ENCODE results near the gene SLITRK3. TPM values are rescaled to one million over a fixed set of nuclear protein-coding genes. Genes with fewer than 3 reads are reported as not detected.

SLITRK3 gene
- total and polyA plus RNA-seq, 2 donors (not counting 1 experiment from before 2014, with no cell fraction given) = not detected

- H3K4me3 Mint-ChIP-seq = no peak overlapping the region
- Histone ChIP-seq H3K9ac (ENCODE audit: low read length) (no peak overlapping the region), H3K36me3 (replicated peaks in 1 of 2; ENCODE audit: control extremely low read depth in 1 of 2, control insufficient read depth in 1 of 2, extremely low read depth in 1 of 2, insufficient read depth in 2 of 2, low read length in 1 of 2) (no peaks in the 10 kb centered on the region), H4K20me1 (ENCODE audit: control insufficient read depth, insufficient read depth, low read length, poor library complexity, severe bottlenecking) (no peaks in the 10 kb centered on the region), H3K27ac (ENCODE audit: low read length in 2 of 2) (no peak overlapping the region), H3K79me2 (ENCODE audit: control insufficient read depth, insufficient read depth, low read length) (no peaks in the 10 kb centered on the region), H2AFZ (ENCODE audit: insufficient read depth, low read depth, low read length, poor library complexity, severe bottlenecking) (no peak overlapping the region), H3K27me3 (replicated peaks in 1 of 4; ENCODE audit: control extremely low read depth in 1 of 4, control insufficient read depth in 3 of 4, insufficient read depth in 4 of 4, low read length in 3 of 4) (peaks cover 0 to 38% (median 11%) of the 10 kb centered on the region in 4 experiments), H3K4me2 (replicated peaks; ENCODE audit: low read depth, low read length, poor library complexity, severe bottlenecking) (no peak overlapping the region), H3K4me3 (ENCODE audit: control extremely low read depth in 1 of 5, extremely low read depth in 1 of 5, insufficient read depth in 1 of 5, low read depth in 2 of 5, low read length in 4 of 5) (no peak overlapping the region), H3K4me1 (ENCODE audit: control insufficient read depth in 2 of 2, insufficient read depth in 2 of 2, low read length in 2 of 2) (peaks cover 7 to 14% of the 10 kb centered on the region in 2 donors), H3K9me3 (ENCODE audit: control extremely low read depth in 1 of 3, control insufficient read depth in 2 of 3, insufficient read depth in 1 of 3, low read length in 2 of 3) (peaks cover 0 to 10% (median 1%) of the 10 kb centered on the region in 3 donors)
- no peaks in the 10 kb centered on the region for H3K9me3 Mint-ChIP-seq (ENCODE audit: insufficient read depth)
- H3K4me1 Mint-ChIP-seq = peaks cover 5% of the 10 kb centered on the region
- ChIA-PET CTCF (no interaction called here), POLR2A (no interaction called here)
- no peak for TF ChIP-seq EZH2 (IDR thresholded peaks at IDR 0.05; ENCODE audit: borderline replicate concordance, insufficient read depth, low read depth, low read length, poor library complexity, severe bottlenecking)
- no peak for TF ChIP-seq CTCF (IDR thresholded peaks at IDR 0.05)
- H3K27ac Mint-ChIP-seq = no peak overlapping the region
- no peak for ATAC-seq (ENCODE audit: low read depth)
- 11% methylated on average over 15 of the region's 18 CpGs for WGBS (ENCODE audit: insufficient coverage)
- intact Hi-C loops (cut with micrococcal nuclease) = no loop called here
- peak; percentile 2 for DNase-seq
- H3K27me3 Mint-ChIP-seq = peaks cover 55% of the 10 kb centered on the region
Observed at GRCh38 chr3:165195241-165195639, 944 bp downstream of the SLITRK3 start.

- ChIA-PET CTCF (no interaction called here), POLR2A (no interaction called here)
- no peak for DNase-seq
- peaks cover 7 to 14% of the 10 kb centered on the region in 2 donors for H3K4me1 ChIP-seq (ENCODE audit: control insufficient read depth in 2 of 2, insufficient read depth in 2 of 2, low read length in 2 of 2)
- Mint-ChIP-seq H3K4me1 (peaks cover 5% of the 10 kb centered on the region), H3K27ac (no peak overlapping the region), H3K27me3 (peaks cover 55% of the 10 kb centered on the region), H3K4me3 (no peak overlapping the region), H3K9me3 (ENCODE audit: insufficient read depth) (no peaks in the 10 kb centered on the region)
- H3K9me3 ChIP-seq (ENCODE audit: control extremely low read depth in 1 of 3, control insufficient read depth in 2 of 3, insufficient read depth in 1 of 3, low read length in 2 of 3) = peaks cover 0 to 10% (median 1%) of the 10 kb centered on the region in 3 donors
- no peak for ATAC-seq (ENCODE audit: low read depth)
- peaks cover 0 to 38% (median 11%) of the 10 kb centered on the region in 4 experiments for H3K27me3 ChIP-seq (replicated peaks in 1 of 4; ENCODE audit: control extremely low read depth in 1 of 4, control insufficient read depth in 3 of 4, insufficient read depth in 4 of 4, low read length in 3 of 4)
- H3K4me3 ChIP-seq (ENCODE audit: control extremely low read depth in 1 of 5, extremely low read depth in 1 of 5, insufficient read depth in 1 of 5, low read depth in 2 of 5, low read length in 4 of 5) = no peak overlapping the region
- H3K36me3 ChIP-seq (replicated peaks in 1 of 2; ENCODE audit: control extremely low read depth in 1 of 2, control insufficient read depth in 1 of 2, extremely low read depth in 1 of 2, insufficient read depth in 2 of 2, low read length in 1 of 2) = no peaks in the 10 kb centered on the region
- whole genome bisulfite sequencing (ENCODE audit: insufficient coverage) = 13% methylated on average over 18 of the region's 22 CpGs
- H4K20me1 ChIP-seq (ENCODE audit: control insufficient read depth, insufficient read depth, low read length, poor library complexity, severe bottlenecking) = no peaks in the 10 kb centered on the region
- H3K27ac ChIP-seq (ENCODE audit: low read length in 2 of 2) = no peak overlapping the region
- H3K79me2 ChIP-seq (ENCODE audit: control insufficient read depth, insufficient read depth, low read length) = no peaks in the 10 kb centered on the region
- no peak overlapping the region for H2AFZ ChIP-seq (ENCODE audit: insufficient read depth, low read depth, low read length, poor library complexity, severe bottlenecking)
- TF ChIP-seq CTCF (IDR thresholded peaks at IDR 0.05) (no peak), EZH2 (IDR thresholded peaks at IDR 0.05; ENCODE audit: borderline replicate concordance, insufficient read depth, low read depth, low read length, poor library complexity, severe bottlenecking) (no peak)
- H3K9ac ChIP-seq (ENCODE audit: low read length) = no peak overlapping the region
- H3K4me2 ChIP-seq (replicated peaks; ENCODE audit: low read depth, low read length, poor library complexity, severe bottlenecking) = no peak overlapping the region
- intact Hi-C loops (cut with micrococcal nuclease) = no loop called here
Observed at GRCh38 chr3:165194511-165195240, 1.5 kb downstream of the SLITRK3 start.
